H4 (cell line): ENCODE results near the gene SHC4. TPM values are rescaled to one million over a fixed set of nuclear protein-coding genes. Genes with fewer than 3 reads are reported as not detected.

Source experiments
- DNase-seq: peaks from one replicate; pipeline ENCODE4 v3.0.0-alpha.2; 2015; ENCODE audit warnings: low spot score
- total RNA-seq: library from RNA; depleted of rRNA; stranded (reverse); fragments of >200 nt; shearing (Covaris generic); gene quantifications from 2 replicates; pipeline ENCODE4 v1.2.3, GENCODE V29; 2014

Gene SHC4
- total RNA-seq, 1 experiment from 2014 or later: 0.93 TPM

- DNase-seq: no peak
These were observed 4.3 kb upstream of the SHC4 start for GRCh38 chr15:48968066-48968465.

- DNase-seq: no peak
These were observed 3.6 kb upstream of the SHC4 start for GRCh38 chr15:48967336-48967735.

GRCh38 chr15:48966595-48967301 lies 3.0 kb upstream of the SHC4 start:
- peak; percentile 61 for DNase-seq

GRCh38 chr15:48965972-48966371 lies 2.3 kb upstream of the SHC4 start:
- DNase-seq: peak; percentile 61

GRCh38 chr15:48964898-48965297 lies 1.2 kb upstream of the SHC4 start:
- no peak for DNase-seq

- DNase-seq: no peak
These were observed 826 bp downstream of the SHC4 start for GRCh38 chr15:48962662-48963523.

- DNase-seq: no peak
These were observed 7.8 kb downstream of the SHC4 start for GRCh38 chr15:48955967-48956366.

- no peak for DNase-seq
These were observed 8.3 kb downstream of the SHC4 start for GRCh38 chr15:48955370-48955769.

- DNase-seq: no peak
These were observed 9.2 kb downstream of the SHC4 start for GRCh38 chr15:48954538-48954937.

- DNase-seq: no peak
These were observed 16.9 kb downstream of the SHC4 start for GRCh38 chr15:48946840-48947187.

GRCh38 chr15:48946074-48946839 lies 17.5 kb downstream of the SHC4 start:
- DNase-seq: no peak

GRCh38 chr15:48945386-48945785 lies 18.3 kb downstream of the SHC4 start:
- no peak for DNase-seq

GRCh38 chr15:48941904-48942303 lies 21.8 kb downstream of the SHC4 start:
- no peak for DNase-seq

- peak; percentile 54 for DNase-seq
These were observed 23.2 kb downstream of the SHC4 start for GRCh38 chr15:48940508-48940907.

- DNase-seq: peak; percentile 68
These were observed 24.1 kb downstream of the SHC4 start for GRCh38 chr15:48939648-48940047.

- DNase-seq: no peak
These were observed 25.8 kb downstream of the SHC4 start for GRCh38 chr15:48937886-48938285.

- no peak for DNase-seq
These were observed 27.1 kb downstream of the SHC4 start for GRCh38 chr15:48936666-48937065.

- no peak for DNase-seq
These were observed 28.5 kb downstream of the SHC4 start for GRCh38 chr15:48935236-48935635.

GRCh38 chr15:48930735-48931134 lies 33.0 kb downstream of the SHC4 start:
- no peak for DNase-seq

GRCh38 chr15:48929661-48930060 lies 34.1 kb downstream of the SHC4 start:
- DNase-seq: no peak

GRCh38 chr15:48928877-48929538 lies 34.7 kb downstream of the SHC4 start:
- DNase-seq: no peak

GRCh38 chr15:48925714-48926223 lies 38.0 kb downstream of the SHC4 start:
- DNase-seq: peak; percentile 71
